T-helper 2 cell (primary cell): ENCODE measurements around the gene FLAD1.

Source experiments
- DNase-seq, 5 experiments: peaks; one replicate each; pipeline versions ENCODE4 v3.0.0 to v3.0.0-alpha.2; 2012 to 2022
- total RNA-seq, 2 donors: gene quantifications; one replicate each; lab custom pipeline; 2026; lab: John Stamatoyannopoulos, UW

The FLAD1 gene
- total RNA-seq: 24.6 to 30.1 reads per million in 2 donors

- DNase-seq: peak; percentile 82 to 100 (median 92)
These were observed at the start of gene FLAD1 for GRCh38 chr1:154982897-154983648. Gene FLAD1 (plus strand): TSS chr1:154983344. CDS start chr1:154983695, 351 bp downstream.

GRCh38 chr1:154934358-154934948 lies 48.7 kb upstream of the FLAD1 start:
- no peak for DNase-seq

- peak in 2 of 5 experiments; percentile 18 to 58 for DNase-seq
These were observed 47.2 kb upstream of the FLAD1 start for GRCh38 chr1:154935749-154936554.

- DNase-seq: peak; percentile 86 to 97 (median 94)
These were observed 46.5 kb upstream of the FLAD1 start, which contains the start of gene PMVK for GRCh38 chr1:154936555-154937084. Gene PMVK (minus strand): TSS chr1:154936719. CDS start chr1:154936685, 34 bp downstream.

- peak; percentile 78 to 98 (median 91) for DNase-seq
These were observed 45.8 kb upstream of the FLAD1 start for GRCh38 chr1:154937085-154937987.

GRCh38 chr1:154937988-154938386 lies 45.2 kb upstream of the FLAD1 start:
- DNase-seq: no peak

- DNase-seq: no peak
These were observed 44.3 kb upstream of the FLAD1 start for GRCh38 chr1:154938604-154939399.

GRCh38 chr1:154940213-154940560 lies 43.0 kb upstream of the FLAD1 start:
- DNase-seq: no peak

- DNase-seq: peak in 1 of 5 experiments; percentile 78
These were observed 42.4 kb upstream of the FLAD1 start for GRCh38 chr1:154940651-154941194.

GRCh38 chr1:154941333-154942013 lies 41.7 kb upstream of the FLAD1 start:
- DNase-seq: peak in 1 of 5 experiments; percentile 40

GRCh38 chr1:154943649-154944400 lies 39.3 kb upstream of the FLAD1 start:
- DNase-seq: peak in 1 of 5 experiments; percentile 51

GRCh38 chr1:154944401-154945159 lies 38.6 kb upstream of the FLAD1 start:
- no peak for DNase-seq

GRCh38 chr1:154945160-154945961 lies 37.8 kb upstream of the FLAD1 start:
- DNase-seq: no peak

GRCh38 chr1:154945962-154946850 lies 36.9 kb upstream of the FLAD1 start:
- DNase-seq: no peak

GRCh38 chr1:154948079-154948478 lies 35.1 kb upstream of the FLAD1 start:
- no peak for DNase-seq

- peak in 4 of 5 experiments; percentile 52 to 76 (median 69) for DNase-seq
These were observed 31.1 kb upstream of the FLAD1 start for GRCh38 chr1:154951901-154952657.
